ENCODE data around the gene BMAL1. TPM values are rescaled to one million over a fixed set of nuclear protein-coding genes. Genes with fewer than 3 reads are reported as not detected.

Gene BMAL1
- polyA plus RNA-seq, 3 donors: 10.2 to 43.4 (median 11.5) TPM

DNA sequence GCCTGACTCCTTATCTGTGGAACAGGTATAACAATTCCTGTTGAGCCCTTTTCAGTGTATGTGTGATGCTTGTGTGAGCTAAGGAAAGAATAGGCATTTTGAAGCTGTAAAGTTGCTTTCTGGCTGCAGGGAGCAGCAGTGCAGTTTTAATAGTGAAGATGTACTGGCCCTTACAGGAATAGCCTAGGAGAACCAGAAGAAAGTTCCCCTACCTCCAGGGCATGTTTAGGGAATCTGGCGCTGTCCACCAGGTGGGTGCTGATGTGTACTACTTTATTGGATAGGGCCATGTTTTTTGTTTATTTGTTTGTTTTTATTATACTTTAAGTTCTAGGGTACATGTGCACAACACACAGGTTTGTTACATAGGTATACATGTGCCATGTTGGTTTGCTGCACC is 11.5 kb downstream of the BMAL1 start:
- H3K36me3 Mint-ChIP-seq: peaks cover 9 to 11% of the 10 kb centered on the region in 2 donors
- peaks cover 0 to 2% (median 2%) of the 10 kb centered on the region in 3 donors for H3K27me3 Mint-ChIP-seq (ENCODE audit: low read depth in 3 of 3)
- WGBS (ENCODE audit: insufficient coverage): no CpG with 5 or more reads among the region's 1 CpG
- no peaks in the 10 kb centered on the region for H3K36me3 ChIP-seq (replicated peaks in 1 of 2; ENCODE audit: control insufficient read depth in 1 of 2, insufficient read depth in 2 of 2, low read length in 2 of 2)
- peaks cover 0 to 4% (median 0%) of the 10 kb centered on the region in 7 donors for H3K9me3 Mint-ChIP-seq
- intact Hi-C loops (cut with micrococcal nuclease): no loop called here
- H3K9ac ChIP-seq (ENCODE audit: insufficient read depth, low read length, poor library complexity, severe bottlenecking): no peak overlapping the region
- H3K4me1 ChIP-seq (ENCODE audit: control insufficient read depth in 1 of 2, insufficient read depth in 2 of 2, low read length in 2 of 2): peaks cover 18 to 22% of the 10 kb centered on the region in 2 donors
- no peaks in the 10 kb centered on the region for H3K9me3 ChIP-seq (replicated peaks in 1 of 2; ENCODE audit: control insufficient read depth in 1 of 2, insufficient read depth in 1 of 2, low read length in 2 of 2)
- DNase-seq: no peak
- no peak overlapping the region for H3K27ac ChIP-seq (ENCODE audit: low read depth in 1 of 2, low read length in 2 of 2)
- H3K4me2 ChIP-seq (replicated peaks; ENCODE audit: extremely low read depth, low read length, poor library complexity, severe bottlenecking): no peak overlapping the region
- H4K20me1 ChIP-seq (ENCODE audit: insufficient read depth, low read length): peaks cover 94% of the 10 kb centered on the region
- peaks cover 75% of the 10 kb centered on the region for H3K79me2 ChIP-seq (ENCODE audit: insufficient read depth, low read length)
- TF ChIP-seq, protein P1, sequence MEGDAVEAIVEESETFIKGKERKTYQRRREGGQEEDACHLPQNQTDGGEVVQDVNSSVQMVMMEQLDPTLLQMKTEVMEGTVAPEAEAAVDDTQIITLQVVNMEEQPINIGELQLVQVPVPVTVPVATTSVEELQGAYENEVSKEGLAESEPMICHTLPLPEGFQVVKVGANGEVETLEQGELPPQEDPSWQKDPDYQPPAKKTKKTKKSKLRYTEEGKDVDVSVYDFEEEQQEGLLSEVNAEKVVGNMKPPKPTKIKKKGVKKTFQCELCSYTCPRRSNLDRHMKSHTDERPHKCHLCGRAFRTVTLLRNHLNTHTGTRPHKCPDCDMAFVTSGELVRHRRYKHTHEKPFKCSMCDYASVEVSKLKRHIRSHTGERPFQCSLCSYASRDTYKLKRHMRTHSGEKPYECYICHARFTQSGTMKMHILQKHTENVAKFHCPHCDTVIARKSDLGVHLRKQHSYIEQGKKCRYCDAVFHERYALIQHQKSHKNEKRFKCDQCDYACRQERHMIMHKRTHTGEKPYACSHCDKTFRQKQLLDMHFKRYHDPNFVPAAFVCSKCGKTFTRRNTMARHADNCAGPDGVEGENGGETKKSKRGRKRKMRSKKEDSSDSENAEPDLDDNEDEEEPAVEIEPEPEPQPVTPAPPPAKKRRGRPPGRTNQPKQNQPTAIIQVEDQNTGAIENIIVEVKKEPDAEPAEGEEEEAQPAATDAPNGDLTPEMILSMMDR (IDR thresholded peaks at IDR 0.05): no peak
- H3K27ac Mint-ChIP-seq: no peak overlapping the region
- H3K4me3 Mint-ChIP-seq: no peak overlapping the region
- H3K4me3 ChIP-seq (replicated peaks in 1 of 3; ENCODE audit: low read depth in 2 of 3, low read length in 3 of 3): no peak overlapping the region
- no peaks in the 10 kb centered on the region for H3K27me3 ChIP-seq (ENCODE audit: control insufficient read depth in 2 of 2, insufficient read depth in 2 of 2, low read length in 2 of 2)
- no peak overlapping the region for H2AFZ ChIP-seq (ENCODE audit: insufficient read depth, low read depth, low read length, poor library complexity, severe bottlenecking)
- H3K4me1 Mint-ChIP-seq: peaks cover 41% of the 10 kb centered on the region

DNA sequence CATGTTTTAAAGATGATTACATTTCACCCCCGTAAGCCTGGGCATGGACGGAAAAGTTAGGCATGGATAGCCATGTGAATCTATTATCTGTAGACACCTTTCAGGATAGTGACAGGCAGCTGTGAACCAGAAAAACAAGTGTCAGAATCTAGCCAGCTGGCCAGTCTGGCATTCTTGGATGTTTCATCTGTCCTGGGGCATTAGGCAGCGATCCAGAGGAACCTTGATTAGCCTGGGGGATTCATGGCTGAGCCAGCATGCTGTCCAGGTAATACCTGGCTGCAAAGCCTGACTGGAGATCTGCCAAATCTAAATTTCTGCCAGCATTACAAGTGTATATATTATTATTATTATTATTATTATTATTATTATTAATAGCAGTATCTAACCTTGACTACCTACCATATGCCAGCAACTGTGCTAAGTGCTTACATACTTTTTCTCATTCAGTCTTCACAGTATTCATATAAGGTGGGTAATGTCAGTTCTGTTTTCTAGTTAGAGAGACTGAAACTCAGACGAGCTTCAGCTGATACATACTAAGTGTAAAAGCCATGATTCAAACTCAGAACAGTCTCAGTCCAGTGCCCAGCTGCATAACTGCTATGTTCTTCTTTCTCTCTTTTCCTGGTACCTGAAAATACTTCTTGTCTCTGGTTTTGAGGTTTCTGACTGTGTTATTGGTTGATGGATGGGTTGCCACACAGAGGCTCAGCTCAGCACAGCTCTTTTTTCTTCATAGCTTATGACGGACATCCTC is 12.8 kb downstream of the BMAL1 start:
- Mint-ChIP-seq H3K27me3 (ENCODE audit: low read depth in 3 of 3) (peaks cover 0 to 2% (median 2%) of the 10 kb centered on the region in 3 donors), H3K4me3 (no peak overlapping the region), H3K36me3 (peaks cover 3 to 5% of the 10 kb centered on the region in 2 donors), H3K4me1 (peaks cover 44% of the 10 kb centered on the region), H3K27ac (no peak overlapping the region), H3K9me3 (peaks cover 0 to 4% (median 0%) of the 10 kb centered on the region in 7 donors)
- H3K9ac ChIP-seq (ENCODE audit: insufficient read depth, low read length, poor library complexity, severe bottlenecking): no peak overlapping the region
- peaks cover 18 to 22% of the 10 kb centered on the region in 2 donors for H3K4me1 ChIP-seq (ENCODE audit: control insufficient read depth in 1 of 2, insufficient read depth in 2 of 2, low read length in 2 of 2)
- peaks cover 76% of the 10 kb centered on the region for H3K79me2 ChIP-seq (ENCODE audit: insufficient read depth, low read length)
- intact Hi-C loops (cut with micrococcal nuclease): no loop called here
- H2AFZ ChIP-seq (ENCODE audit: insufficient read depth, low read depth, low read length, poor library complexity, severe bottlenecking): no peak overlapping the region
- no peak overlapping the region for H3K27ac ChIP-seq (ENCODE audit: low read depth in 1 of 2, low read length in 2 of 2)
- DNase-seq: no peak
- H4K20me1 ChIP-seq (ENCODE audit: insufficient read depth, low read length): peaks cover 95% of the 10 kb centered on the region
- H3K4me2 ChIP-seq (replicated peaks; ENCODE audit: extremely low read depth, low read length, poor library complexity, severe bottlenecking): no peak overlapping the region
- H3K4me3 ChIP-seq (replicated peaks in 1 of 3; ENCODE audit: low read depth in 2 of 3, low read length in 3 of 3): no peak overlapping the region
- 100% methylated on average over 3 of the region's 5 CpGs for WGBS (ENCODE audit: insufficient coverage)
- H3K36me3 ChIP-seq (replicated peaks in 1 of 2; ENCODE audit: control insufficient read depth in 1 of 2, insufficient read depth in 2 of 2, low read length in 2 of 2): no peaks in the 10 kb centered on the region
- TF ChIP-seq, protein P1 (IDR thresholded peaks at IDR 0.05): no peak
- no peaks in the 10 kb centered on the region for H3K9me3 ChIP-seq (replicated peaks in 1 of 2; ENCODE audit: control insufficient read depth in 1 of 2, insufficient read depth in 1 of 2, low read length in 2 of 2)
- no peaks in the 10 kb centered on the region for H3K27me3 ChIP-seq (ENCODE audit: control insufficient read depth in 2 of 2, insufficient read depth in 2 of 2, low read length in 2 of 2)

All from CD14-positive monocyte (primary cell).